NOMO-1 treated with dmso at 0.1 percent for 144 hours (cell line): ENCODE measurements around the gene HK1.

Source experiments
- DNase-seq: peaks from one replicate; lab custom pipeline; 2025; ENCODE audit not compliant: unreplicated experiment; lab: John Stamatoyannopoulos, UW

The HK1 gene

GRCh38 chr10:69400936-69401335 lies 122.6 kb downstream of the HK1 start:
- DNase-seq: no peak

DNA sequence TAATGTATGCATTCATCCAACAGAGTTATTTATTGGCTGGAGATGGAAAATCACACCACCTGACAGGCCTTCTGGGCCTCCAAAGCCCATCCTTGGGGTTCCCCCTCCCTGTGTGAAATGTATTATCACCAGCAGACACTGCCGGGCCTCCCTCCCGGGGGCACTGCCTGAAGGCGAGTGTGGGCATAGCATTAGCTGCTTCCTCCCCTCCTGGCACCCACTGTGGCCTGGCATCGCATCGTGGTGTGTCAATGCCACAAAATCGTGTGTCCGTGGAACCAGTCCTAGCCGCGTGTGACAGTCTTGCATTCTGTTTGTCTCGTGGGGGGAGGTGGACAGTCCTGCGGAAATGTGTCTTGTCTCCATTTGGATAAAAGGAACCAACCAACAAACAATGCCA lies 123.1 kb downstream of the HK1 start:
- no peak for DNase-seq

DNA sequence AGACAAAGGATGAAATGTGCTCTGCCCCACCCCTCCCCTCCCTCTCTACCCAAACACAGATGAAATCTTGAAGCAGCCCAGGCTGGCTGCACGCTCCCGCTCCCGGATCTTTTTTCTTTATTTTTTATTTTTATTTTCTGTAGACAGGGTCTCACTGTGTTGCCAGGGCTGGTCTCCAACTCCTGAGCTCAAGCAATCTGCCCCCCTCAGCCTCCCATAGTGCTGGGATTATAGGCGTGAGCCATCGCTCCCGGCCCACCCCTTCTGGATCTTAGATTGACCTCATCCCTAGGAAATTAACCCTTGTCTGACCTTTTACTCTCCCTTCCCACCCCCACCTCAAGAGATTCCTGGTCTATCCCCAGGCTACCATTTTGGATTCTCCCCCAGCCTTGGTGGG lies 124.1 kb downstream of the HK1 start:
- no peak for DNase-seq

DNA sequence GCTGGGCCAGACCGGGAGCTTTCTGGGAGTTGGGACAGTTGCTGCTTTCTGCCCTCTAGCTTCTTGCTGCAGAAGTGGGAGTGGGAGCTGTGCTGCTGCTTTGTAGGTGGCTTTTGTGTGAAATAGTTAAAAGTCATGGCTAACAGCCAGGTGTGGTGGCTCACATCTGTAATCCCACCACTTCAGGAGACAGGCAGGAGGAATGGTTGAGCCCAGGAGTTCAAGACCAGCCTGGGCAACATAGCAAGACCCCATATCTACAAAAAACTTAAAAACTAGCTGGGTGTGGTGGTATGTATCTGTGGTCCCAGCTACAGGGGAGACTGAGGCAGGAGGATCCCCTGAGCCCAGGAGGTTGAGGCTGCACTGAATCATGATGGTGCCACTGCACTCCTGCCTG lies 124.8 kb downstream of the HK1 start:
- no peak for DNase-seq

DNA sequence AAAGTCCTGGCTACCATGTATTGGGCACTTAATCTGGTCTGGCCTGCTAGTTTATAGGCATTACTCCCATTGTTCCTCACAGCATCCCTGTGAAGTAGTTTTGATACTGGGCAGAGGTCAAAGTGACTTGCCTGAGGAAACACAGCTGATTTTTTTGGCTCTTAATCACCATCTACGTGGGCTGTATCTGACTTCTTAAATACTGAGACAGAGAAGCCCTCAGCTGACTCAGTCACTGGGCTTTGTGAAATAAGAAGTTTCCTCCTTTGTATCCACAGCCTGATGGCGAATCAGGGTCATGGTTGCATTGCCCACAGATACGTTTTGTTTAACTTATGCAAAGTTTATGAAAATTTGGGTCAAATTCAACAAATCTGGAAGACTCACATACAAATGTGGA lies 125.2 kb downstream of the HK1 start:
- no peak for DNase-seq

DNA sequence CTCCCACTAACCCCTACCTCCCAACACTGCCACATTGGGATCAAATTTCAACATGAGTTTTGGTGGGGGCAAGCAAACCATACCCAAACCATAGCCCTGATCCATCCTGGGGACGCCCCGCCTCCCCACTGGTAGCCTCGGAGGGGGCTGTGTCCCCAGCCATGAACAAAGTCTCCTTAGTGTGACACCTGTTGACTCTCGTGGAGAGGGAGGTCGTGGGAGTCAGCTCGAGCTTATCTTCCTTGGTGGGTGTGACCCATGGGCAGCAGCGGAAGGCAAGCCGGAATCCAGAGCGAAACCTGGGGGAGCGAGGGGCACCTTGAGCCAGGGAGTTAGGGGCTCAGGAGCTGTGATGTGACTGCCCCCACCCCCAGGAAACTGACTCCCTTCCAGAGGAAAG lies 126.5 kb downstream of the HK1 start:
- no peak for DNase-seq

DNA sequence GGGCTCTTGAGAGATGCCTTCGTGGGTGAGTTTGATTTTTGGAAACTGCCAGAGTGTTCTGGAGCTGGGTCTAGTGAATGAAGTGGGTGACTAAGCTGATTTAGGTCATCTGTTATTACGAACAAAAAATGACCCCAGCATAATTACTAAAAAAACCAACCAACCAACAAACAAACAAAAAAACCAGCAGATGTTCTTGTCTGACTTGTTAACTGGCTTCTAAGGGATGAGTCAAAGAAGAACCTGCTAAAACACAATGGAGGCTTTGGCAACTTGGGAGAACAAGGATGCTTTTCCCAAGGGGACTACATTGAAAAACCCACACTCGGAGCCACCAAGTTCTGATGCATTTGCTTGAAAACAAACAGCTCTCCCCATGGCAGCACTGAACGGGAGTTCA lies 126.9 kb downstream of the HK1 start:
- DNase-seq: no peak

DNA sequence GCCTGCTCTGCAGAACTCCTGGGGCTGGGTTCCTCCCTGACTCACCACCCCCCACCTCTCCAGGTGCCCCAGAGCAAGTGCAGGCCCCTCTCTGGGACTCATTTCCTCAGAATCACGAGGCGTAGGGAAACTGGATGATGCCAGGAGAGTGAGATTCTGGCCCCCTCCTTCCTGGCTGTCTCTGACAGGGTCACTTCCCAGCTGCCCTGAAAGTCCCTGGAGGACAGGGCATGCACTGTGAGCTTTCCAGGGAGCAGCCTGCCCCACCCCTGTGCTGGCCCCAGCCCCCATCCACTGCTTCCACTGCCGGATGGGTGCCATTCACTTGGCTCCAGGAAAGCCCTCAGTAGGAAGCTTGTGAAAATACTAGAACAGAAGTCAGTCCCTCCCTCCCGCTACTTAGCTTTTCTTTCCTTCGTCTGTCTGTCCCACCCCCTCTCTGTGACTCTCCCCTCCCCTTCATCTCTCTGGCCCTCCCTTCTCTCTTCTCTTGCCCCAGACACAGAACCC lies 128.1 kb downstream of the HK1 start:
- DNase-seq: no peak

GRCh38 chr10:69406816-69407580 lies 128.7 kb downstream of the HK1 start:
- no peak for DNase-seq

- no peak for DNase-seq
These were observed 129.5 kb downstream of the HK1 start for GRCh38 chr10:69407621-69408301.

DNA sequence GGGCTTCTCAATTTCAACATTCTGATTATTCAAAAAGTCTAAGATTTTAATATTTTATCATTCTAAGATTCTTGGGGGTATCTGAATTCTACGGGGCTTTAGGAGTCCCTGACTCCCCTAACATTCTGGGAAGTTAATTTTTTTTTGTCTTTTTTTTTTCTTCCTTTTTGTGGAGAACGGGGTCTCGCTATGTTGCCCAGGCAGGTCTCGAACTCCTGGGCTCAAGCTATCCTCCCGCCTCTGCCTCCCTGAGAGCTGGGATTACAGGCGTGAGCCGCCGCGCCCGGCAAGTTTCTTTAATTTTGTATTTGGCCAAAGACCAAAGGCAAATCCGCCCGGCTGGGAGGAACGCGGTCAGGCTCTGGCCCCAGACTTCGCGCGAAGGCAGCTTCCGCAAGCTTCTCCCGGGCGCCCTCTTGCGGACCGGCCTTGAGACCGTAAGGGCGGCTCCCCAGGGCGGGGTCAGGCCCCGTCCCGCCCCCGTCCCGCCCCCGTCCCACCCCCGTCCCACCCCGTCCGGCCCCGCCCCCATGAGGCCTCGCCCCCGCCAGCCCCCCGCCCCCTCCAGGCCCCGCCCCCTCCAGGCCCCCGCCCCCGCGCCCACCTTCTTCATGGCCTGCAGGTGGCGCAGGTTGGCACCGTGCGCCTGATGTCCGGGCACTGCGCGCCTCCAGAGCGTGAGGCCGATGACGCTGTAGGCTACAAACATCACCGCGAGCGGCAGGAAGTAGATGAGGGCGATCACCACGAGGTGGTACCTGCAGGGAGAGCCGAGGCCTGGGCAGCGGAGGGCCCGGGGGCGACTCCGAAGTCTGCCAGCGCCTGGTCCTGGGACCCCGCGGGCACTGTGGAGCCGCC lies 130.3 kb downstream of the HK1 start:
- DNase-seq: peak; percentile 82

DNA sequence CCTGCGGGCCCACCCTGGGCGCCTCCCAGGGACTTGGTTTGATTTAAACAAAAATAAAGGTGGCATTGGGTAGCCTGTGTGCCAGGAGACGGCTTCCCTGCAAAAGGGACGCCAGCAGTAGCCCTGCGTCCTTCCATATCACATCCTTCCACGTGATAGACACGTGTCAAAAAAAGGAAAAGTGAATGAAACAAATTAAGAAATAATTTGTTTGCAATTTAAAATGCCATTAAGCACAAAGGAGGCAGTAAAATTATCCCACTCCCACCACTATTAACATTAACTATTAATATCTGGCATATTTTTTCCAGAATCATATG lies 130.8 kb downstream of the HK1 start:
- no peak for DNase-seq

GRCh38 chr10:69409968-69410367 lies 131.7 kb downstream of the HK1 start:
- peak; percentile 21 for DNase-seq

DNA sequence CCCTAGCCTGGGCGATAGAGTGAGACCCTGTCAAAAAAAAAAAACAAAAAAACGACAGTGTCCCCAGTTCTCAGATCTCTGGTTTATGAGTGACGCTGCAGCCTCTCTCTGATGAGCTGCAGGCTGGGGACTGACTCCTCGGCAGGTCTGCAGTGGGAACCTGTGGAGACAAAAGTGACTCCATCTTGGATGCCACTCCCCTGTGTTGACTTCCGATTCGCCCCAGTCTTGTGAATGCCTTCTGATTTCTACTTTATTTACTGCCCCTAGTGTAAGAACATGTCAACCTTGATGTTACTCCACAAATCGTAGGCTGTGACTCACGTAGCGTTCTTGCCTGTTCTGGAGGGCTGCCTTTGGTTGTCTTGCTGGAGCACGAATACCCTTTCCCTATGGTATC lies 132.2 kb downstream of the HK1 start:
- DNase-seq: no peak

DNA sequence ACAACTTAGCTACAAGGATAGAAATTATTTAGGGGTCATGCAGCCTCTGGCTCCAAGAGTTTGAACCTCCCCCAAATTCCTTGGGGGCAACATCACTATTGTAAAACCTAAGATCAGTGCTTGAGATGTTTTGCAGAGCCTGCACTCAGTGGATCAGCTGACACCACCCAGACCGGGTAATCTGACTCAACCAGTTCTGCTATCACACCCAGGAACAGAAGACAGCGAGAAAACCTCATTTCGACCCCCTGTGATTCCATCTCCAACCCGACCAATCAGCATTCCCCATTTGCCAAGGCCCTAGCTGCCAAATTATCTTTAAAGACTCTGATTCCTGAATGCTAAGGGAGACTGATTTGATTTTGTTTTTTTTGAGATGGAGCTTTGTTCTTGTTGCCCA lies 133.2 kb downstream of the HK1 start:
- DNase-seq: no peak

DNA sequence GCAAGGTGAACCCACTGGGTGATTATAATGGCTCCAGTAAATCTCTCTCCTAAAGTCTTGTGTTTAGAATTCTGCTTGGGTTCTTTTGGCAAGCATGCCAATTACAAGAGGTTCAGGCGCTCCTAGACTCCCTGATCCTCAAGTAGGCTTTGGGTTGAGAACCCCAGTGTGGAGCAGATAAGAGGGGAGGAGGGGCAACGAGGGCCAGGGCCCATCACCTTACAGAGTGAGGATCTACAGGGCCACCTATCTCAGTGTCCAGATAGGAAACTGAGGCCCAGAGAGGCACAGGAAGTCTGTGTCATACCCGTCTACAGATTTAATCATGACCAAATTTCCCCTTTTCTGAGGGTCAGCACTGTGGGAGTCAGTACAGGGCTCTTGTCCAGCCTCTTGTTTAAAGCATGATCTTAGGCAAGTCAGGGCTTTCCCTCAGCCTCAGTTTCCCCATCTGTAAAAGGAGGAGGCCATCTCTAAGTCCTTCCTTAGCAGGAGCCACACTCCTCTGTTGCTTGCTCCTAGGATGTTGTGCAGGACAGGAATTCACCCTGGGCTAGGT lies 134.0 kb downstream of the HK1 start:
- DNase-seq: no peak

- no peak for DNase-seq
These were observed 135.0 kb downstream of the HK1 start for GRCh38 chr10:69413221-69413865.

GRCh38 chr10:69414036-69415018 lies 136.0 kb downstream of the HK1 start:
- DNase-seq: no peak

DNA sequence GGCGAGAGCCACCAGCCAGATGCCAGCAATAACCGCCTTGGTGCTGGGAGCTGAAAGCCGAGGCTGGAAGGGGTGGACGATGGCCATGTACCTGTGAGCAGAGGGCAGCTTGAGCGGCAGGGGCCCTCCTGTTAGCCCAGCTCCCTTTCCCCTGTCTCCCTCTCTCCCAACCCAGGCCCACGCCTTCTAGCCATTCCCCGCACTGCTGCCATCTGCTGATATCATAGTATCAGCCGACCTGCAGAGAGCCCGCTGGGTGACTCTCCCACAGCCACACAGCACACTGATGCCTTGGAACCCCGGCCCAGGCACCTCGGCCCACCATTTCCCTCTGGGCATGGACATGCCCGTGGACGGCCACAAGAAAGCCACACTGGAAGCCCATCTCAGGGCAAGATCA lies 136.8 kb downstream of the HK1 start:
- DNase-seq: no peak

DNA sequence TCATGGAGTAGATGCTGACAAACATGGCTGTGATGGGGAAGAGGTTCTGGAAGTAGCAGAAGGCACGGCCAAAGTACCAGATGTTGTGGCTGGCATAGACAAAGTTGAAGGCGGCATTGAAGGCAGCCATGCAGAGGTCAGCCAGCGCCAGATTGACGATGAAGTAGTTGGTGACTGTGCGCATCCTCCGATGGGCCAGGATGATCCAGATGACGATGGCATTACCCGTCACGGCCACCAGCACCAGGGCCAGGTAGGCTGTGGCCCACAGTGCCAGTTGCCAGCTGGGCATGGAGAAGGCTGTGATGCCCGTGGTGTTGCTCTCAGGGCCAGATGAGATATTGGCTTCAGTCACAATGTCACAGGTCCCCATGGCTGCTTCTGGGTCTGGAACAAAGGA lies 137.7 kb downstream of the HK1 start:
- DNase-seq: no peak
